ENCODE data around the gene TPMT. TPM values are rescaled to one million over a fixed set of nuclear protein-coding genes. Genes with fewer than 3 reads are reported as not detected.

The TPMT gene
- total RNA-seq (2022) (10.1 and 11.0 TPM in 2 replicates), Bru-seq, nascent RNA (percentile 61 among the genes with signal in this experiment), BruChase-seq, experiment 1, labeled RNA remaining after a 2-hour chase (percentile 65 among the genes with signal in this experiment), BruChase-seq, experiment 2, labeled RNA remaining after a 6-hour chase (percentile 80 among the genes with signal in this experiment)
- long read RNA-seq, transcript TPMT-201 (9 exons, 3,181 nt) = major isoform, 64 of 81 reads
- long read RNA-seq, partial matches to known transcripts = 0 of 81 reads
- long read RNA-seq, other reads (novel, unspliced or antisense) = 17 of 81 reads

DNA sequence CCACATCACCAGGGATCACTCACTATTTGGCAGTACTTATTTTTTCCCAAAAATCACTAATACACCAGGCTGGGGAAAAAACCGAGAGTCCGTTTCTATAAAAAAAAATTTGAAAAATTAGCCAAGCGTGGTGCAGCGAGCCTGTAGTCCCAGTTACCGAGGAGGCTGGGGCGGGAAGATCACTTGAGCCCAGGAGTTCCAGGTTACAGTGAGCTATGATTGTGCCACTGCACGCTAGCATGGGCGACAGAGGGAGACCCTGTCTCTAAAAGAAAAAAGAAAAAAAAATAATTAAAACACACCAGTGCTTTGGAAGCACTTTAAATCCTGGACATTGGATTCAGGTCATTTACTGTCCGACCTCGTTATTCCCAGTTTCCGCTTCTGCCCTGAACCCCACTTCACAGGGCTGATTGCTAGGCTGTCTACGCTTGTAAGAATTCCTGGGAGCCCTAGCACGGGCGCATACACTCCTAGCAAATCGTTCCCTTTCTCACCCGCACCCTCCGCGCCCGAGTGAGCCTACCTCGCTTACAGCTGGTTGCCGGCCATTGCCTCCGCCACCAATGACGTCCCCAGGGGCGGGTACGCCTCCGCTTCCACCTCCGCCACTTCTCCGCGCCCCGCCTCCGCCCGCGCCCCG is at the start of gene TPMT:
Gene TPMT, minus strand, starts transcription at position 571 of the 643 bp plus-strand sequence. CDS start 5,950 bp downstream, outside the sequence.
- Mint-ChIP-seq H3K4me1 (ENCODE audit: low read depth, unreplicated experiment) (no peaks in the 10 kb centered on the region), H3K4me3 (ENCODE audit: unreplicated experiment) (peak within 1 kb of the TSS; percentile 99), H3K27ac (ENCODE audit: unreplicated experiment) (peak within 1 kb of the TSS; percentile 99), H3K36me3 (ENCODE audit: insufficient read depth, unreplicated experiment) (peaks cover 7% of the 10 kb centered on the region), H3K9me3 (ENCODE audit: unreplicated experiment) (no peaks in the 10 kb centered on the region), H3K27me3 (ENCODE audit: insufficient read depth, unreplicated experiment) (no peaks in the 10 kb centered on the region)
- TSS peak; percentile 72 for BruUV-seq (replicated peaks)
- Histone ChIP-seq H3K4me1 (no peaks in the 10 kb centered on the region), H3K36me3 (ENCODE audit: control insufficient read depth, insufficient read depth, low read length) (no peaks in the 10 kb centered on the region), H3K4me3 (ENCODE audit: low read depth, low read length) (peak within 1 kb of the TSS; percentile 98), H3K9me3 (no peaks in the 10 kb centered on the region), H3K27me3 (replicated peaks; ENCODE audit: control insufficient read depth, insufficient read depth, low read length) (no peaks in the 10 kb centered on the region)
- DNase-seq = peak; percentile 20 to 32
- intact Hi-C loops (cut with micrococcal nuclease; ENCODE audit: unreplicated experiment) = loop anchor here (1.0 to 5.0 kb wide), 3 partner anchors 88 to 554 kb away; partner anchors contain the start of genes DEK and FAM8A1
- POLR2A ChIA-PET = interaction anchor here (0.7 to 1.2 kb wide), 2 partner anchors 188 to 447 kb away, joined by 3 to 4 read pairs; partner anchors contain the start of gene NUP153
- TF ChIP-seq, protein P1, sequence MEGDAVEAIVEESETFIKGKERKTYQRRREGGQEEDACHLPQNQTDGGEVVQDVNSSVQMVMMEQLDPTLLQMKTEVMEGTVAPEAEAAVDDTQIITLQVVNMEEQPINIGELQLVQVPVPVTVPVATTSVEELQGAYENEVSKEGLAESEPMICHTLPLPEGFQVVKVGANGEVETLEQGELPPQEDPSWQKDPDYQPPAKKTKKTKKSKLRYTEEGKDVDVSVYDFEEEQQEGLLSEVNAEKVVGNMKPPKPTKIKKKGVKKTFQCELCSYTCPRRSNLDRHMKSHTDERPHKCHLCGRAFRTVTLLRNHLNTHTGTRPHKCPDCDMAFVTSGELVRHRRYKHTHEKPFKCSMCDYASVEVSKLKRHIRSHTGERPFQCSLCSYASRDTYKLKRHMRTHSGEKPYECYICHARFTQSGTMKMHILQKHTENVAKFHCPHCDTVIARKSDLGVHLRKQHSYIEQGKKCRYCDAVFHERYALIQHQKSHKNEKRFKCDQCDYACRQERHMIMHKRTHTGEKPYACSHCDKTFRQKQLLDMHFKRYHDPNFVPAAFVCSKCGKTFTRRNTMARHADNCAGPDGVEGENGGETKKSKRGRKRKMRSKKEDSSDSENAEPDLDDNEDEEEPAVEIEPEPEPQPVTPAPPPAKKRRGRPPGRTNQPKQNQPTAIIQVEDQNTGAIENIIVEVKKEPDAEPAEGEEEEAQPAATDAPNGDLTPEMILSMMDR (IDR thresholded peaks at IDR 0.05; ENCODE audit: insufficient read depth in 1 of 2, low read depth in 1 of 2, low read length in 1 of 2, severe bottlenecking in 1 of 2, unreplicated experiment in 1 of 2) = no peak
- CTCF ChIA-PET = interaction anchor here (0.6 kb wide), 1 partner anchor 172 kb away, joined by 3 read pairs; no protein-coding TSS in a partner anchor

DNA sequence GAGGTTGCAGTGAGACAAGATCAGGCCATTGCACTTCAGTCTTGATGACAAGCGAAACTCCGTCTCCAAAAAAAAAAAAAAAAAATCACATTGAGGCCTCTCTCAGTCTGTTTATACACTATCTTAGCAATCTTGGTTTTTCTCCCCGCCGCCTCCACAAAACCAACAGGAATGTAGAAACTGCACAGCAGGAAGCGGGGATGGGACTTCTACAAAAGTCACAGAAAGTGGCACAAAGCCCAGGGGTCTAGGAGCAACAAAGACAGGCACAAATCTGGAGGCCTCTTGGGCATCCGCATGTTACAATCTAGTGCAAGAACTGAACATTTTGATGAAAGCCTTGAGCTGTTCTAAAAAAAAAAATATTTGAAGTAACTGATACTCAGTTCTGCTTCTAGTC is 48.9 kb upstream of the TPMT start:
- DNase-seq = no peak
- no peaks in the 10 kb centered on the region for H3K36me3 ChIP-seq (ENCODE audit: control insufficient read depth, insufficient read depth, low read length)
- H3K4me1 Mint-ChIP-seq (ENCODE audit: low read depth, unreplicated experiment) = no peaks in the 10 kb centered on the region
- H3K9me3 Mint-ChIP-seq (ENCODE audit: unreplicated experiment) = no peaks in the 10 kb centered on the region
- no peaks in the 10 kb centered on the region for H3K36me3 Mint-ChIP-seq (ENCODE audit: insufficient read depth, unreplicated experiment)
- H3K4me3 ChIP-seq (ENCODE audit: low read depth, low read length) = no peak overlapping the region
- no peaks in the 10 kb centered on the region for H3K27me3 Mint-ChIP-seq (ENCODE audit: insufficient read depth, unreplicated experiment)
- no peak overlapping the region for H3K4me3 Mint-ChIP-seq (ENCODE audit: unreplicated experiment)
- ChIA-PET CTCF (no interaction called here), POLR2A (no interaction called here)
- H3K27me3 ChIP-seq (replicated peaks; ENCODE audit: control insufficient read depth, insufficient read depth, low read length) = no peaks in the 10 kb centered on the region
- H3K9me3 ChIP-seq = no peaks in the 10 kb centered on the region
- intact Hi-C loops (cut with micrococcal nuclease; ENCODE audit: unreplicated experiment) = no loop called here
- no peaks in the 10 kb centered on the region for H3K4me1 ChIP-seq
- no peak overlapping the region for H3K27ac Mint-ChIP-seq (ENCODE audit: unreplicated experiment)
- BruUV-seq (replicated peaks) = no TSS peak
- TF ChIP-seq, protein P1 (IDR thresholded peaks at IDR 0.05; ENCODE audit: insufficient read depth in 1 of 2, low read depth in 1 of 2, low read length in 1 of 2, severe bottlenecking in 1 of 2, unreplicated experiment in 1 of 2) = no peak

DNA sequence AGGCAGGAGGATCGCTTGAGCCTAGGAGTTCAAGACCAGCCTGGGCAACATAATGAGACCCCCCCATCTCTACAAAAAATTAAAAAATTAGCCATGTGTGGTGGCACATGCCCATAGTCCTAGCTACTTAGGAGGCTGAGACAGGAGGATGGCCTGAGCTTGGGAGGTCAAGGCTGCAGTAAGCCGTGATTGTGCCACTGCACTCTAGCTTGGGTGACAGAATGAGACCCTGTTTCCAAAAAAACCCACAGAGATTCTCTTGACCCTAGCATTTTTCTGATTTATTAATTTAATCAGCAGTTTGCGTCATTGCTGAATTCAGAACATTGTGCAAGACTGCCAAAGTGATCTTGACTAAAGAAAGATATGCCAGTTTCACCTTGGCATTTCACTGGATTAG is 37.1 kb upstream of the TPMT start:
- no peak for DNase-seq
- Mint-ChIP-seq H3K4me1 (ENCODE audit: low read depth, unreplicated experiment) (no peaks in the 10 kb centered on the region), H3K4me3 (ENCODE audit: unreplicated experiment) (no peak overlapping the region), H3K36me3 (ENCODE audit: insufficient read depth, unreplicated experiment) (peaks cover 5% of the 10 kb centered on the region), H3K9me3 (ENCODE audit: unreplicated experiment) (no peaks in the 10 kb centered on the region), H3K27me3 (ENCODE audit: insufficient read depth, unreplicated experiment) (no peaks in the 10 kb centered on the region), H3K27ac (ENCODE audit: unreplicated experiment) (no peak overlapping the region)
- ChIA-PET CTCF (no interaction called here), POLR2A (no interaction called here)
- no peaks in the 10 kb centered on the region for H3K4me1 ChIP-seq
- H3K36me3 ChIP-seq (ENCODE audit: control insufficient read depth, insufficient read depth, low read length) = no peaks in the 10 kb centered on the region
- no TSS peak for BruUV-seq (replicated peaks)
- TF ChIP-seq, protein P1 (IDR thresholded peaks at IDR 0.05; ENCODE audit: insufficient read depth in 1 of 2, low read depth in 1 of 2, low read length in 1 of 2, severe bottlenecking in 1 of 2, unreplicated experiment in 1 of 2) = no peak
- no peak overlapping the region for H3K4me3 ChIP-seq (ENCODE audit: low read depth, low read length)
- no peaks in the 10 kb centered on the region for H3K9me3 ChIP-seq
- H3K27me3 ChIP-seq (replicated peaks; ENCODE audit: control insufficient read depth, insufficient read depth, low read length) = no peaks in the 10 kb centered on the region
- intact Hi-C loops (cut with micrococcal nuclease; ENCODE audit: unreplicated experiment) = no loop called here

All from Caco-2 (cell line).